ENCODE results near the gene GPR151.

GPR151 gene

GRCh38 chr5:146539973-146540372 is 24.0 kb upstream of the GPR151 start:
- H3K4me1 ChIP-seq = no peaks in the 10 kb centered on the region
- H3K27me3 ChIP-seq = no peaks in the 10 kb centered on the region
- no peak for DNase-seq
- no peak overlapping the region for H3K4me3 ChIP-seq (ENCODE audit: low read depth, low read length)
- no peak for TF ChIP-seq CTCF (IDR thresholded peaks at IDR 0.05; ENCODE audit: low read depth, low read length)
- no peaks in the 10 kb centered on the region for H3K9me3 ChIP-seq
- no peaks in the 10 kb centered on the region for H3K36me3 ChIP-seq

- Histone ChIP-seq H3K36me3 (no peaks in the 10 kb centered on the region), H3K4me1 (no peaks in the 10 kb centered on the region), H3K27me3 (no peaks in the 10 kb centered on the region), H3K4me3 (ENCODE audit: low read depth, low read length) (no peak overlapping the region), H3K9me3 (no peaks in the 10 kb centered on the region)
- TF ChIP-seq CTCF (IDR thresholded peaks at IDR 0.05; ENCODE audit: low read depth, low read length) = no peak
- DNase-seq = no peak
These were observed 22.4 kb upstream of the GPR151 start for GRCh38 chr5:146538432-146538831.

GRCh38 chr5:146533882-146534281 is 17.9 kb upstream of the GPR151 start:
- Histone ChIP-seq H3K9me3 (no peaks in the 10 kb centered on the region), H3K4me1 (no peaks in the 10 kb centered on the region), H3K4me3 (ENCODE audit: low read depth, low read length) (no peak overlapping the region), H3K27me3 (no peaks in the 10 kb centered on the region), H3K36me3 (no peaks in the 10 kb centered on the region)
- no peak for TF ChIP-seq CTCF (IDR thresholded peaks at IDR 0.05; ENCODE audit: low read depth, low read length)
- no peak for DNase-seq

DNA sequence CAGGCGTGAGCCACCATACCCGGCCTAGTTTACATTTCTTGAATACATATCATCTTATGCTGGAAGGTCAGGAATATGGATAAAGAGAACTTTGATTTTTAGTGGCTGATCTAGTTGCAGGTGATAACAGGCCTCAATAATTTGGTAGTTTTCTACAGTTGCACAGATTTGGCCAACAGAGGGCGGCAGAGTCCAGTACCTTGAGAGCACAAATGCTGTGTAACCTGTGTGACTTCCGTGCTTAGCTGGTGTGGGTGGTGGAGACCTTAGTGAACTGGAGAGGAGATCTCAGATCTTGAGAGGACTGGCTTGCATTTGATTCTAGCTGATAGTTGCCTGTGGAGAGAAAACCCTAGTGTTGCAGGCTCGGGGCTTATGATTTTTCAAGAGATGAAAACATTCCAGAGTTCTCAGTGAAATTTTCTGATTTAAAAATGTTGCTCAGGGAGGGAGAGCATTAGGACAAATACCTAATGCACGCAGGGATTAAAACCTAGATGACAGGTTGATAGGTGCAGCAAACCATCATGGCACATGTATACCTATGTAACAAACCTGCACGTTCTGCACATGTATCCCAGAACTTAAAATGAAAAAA is 17.4 kb upstream of the GPR151 start:
- TF ChIP-seq CTCF (IDR thresholded peaks at IDR 0.05; ENCODE audit: low read depth, low read length) = peak; percentile 92
- peak; percentile 84 for DNase-seq
- Histone ChIP-seq H3K4me3 (ENCODE audit: low read depth, low read length) (no peak overlapping the region), H3K27me3 (no peaks in the 10 kb centered on the region), H3K36me3 (no peaks in the 10 kb centered on the region), H3K9me3 (no peaks in the 10 kb centered on the region), H3K4me1 (no peaks in the 10 kb centered on the region)

DNA sequence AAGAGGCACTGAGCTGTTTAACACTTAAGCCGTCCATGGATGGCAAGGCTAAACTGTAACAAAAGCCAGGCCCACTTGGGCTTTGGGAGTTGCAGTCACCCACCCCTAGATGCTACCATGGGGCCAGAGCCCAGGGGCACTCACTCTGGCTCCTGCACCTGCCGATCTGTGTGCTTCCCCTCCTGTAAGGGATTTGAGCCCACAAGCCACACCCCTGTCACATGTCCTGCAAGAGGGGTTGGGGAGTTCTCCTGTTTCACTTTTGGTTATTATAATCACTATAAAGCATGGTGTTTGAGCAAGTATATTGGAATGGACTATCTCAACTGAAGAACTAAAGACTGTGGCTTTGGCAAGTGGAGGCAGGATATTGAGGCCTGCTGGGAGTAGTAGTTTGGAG is 14.0 kb upstream of the GPR151 start:
- H3K36me3 ChIP-seq = no peaks in the 10 kb centered on the region
- no peaks in the 10 kb centered on the region for H3K27me3 ChIP-seq
- no peaks in the 10 kb centered on the region for H3K4me1 ChIP-seq
- DNase-seq = no peak
- H3K9me3 ChIP-seq = no peaks in the 10 kb centered on the region
- no peak overlapping the region for H3K4me3 ChIP-seq (ENCODE audit: low read depth, low read length)
- no peak for TF ChIP-seq CTCF (IDR thresholded peaks at IDR 0.05; ENCODE audit: low read depth, low read length)

DNA sequence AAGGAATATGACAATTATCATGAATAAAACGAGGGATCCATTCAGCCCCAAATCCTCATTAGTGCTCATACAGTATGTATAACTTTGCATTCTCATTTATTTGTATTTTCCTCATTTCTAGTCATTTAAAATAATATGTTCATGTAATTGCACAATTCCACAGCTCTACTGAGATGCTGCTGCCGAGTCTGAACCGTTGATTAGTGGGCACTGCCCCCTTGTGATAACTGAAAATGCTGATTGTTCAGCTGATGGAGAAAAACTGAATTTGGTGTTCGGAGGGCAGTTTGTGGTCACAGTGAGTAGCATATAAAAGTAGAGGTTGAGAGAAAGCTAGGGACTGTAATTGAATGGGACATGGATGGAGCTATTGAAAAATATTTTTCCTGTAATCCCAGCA is 12.2 kb upstream of the GPR151 start:
- TF ChIP-seq CTCF (IDR thresholded peaks at IDR 0.05; ENCODE audit: low read depth, low read length) = peak; percentile 40
- Histone ChIP-seq H3K4me1 (no peaks in the 10 kb centered on the region), H3K9me3 (no peaks in the 10 kb centered on the region), H3K4me3 (ENCODE audit: low read depth, low read length) (no peak overlapping the region), H3K36me3 (no peaks in the 10 kb centered on the region), H3K27me3 (no peaks in the 10 kb centered on the region)
- DNase-seq = no peak
